ENCODE results near the gene PAQR4.

PAQR4 gene

GRCh38 chr16:3000540-3000939 is 31.4 kb downstream of the PAQR4 start (continued):
- no peak for TF ChIP-seq PATZ1 (CRISPR knock-in tag; IDR thresholded peaks at IDR 0.05; ENCODE audit: borderline replicate concordance)
- no peak for TF ChIP-seq ZNF8 (CRISPR knock-in tag; IDR thresholded peaks at IDR 0.05)
- no peak for TF ChIP-seq PPARA (CRISPR knock-in tag; IDR thresholded peaks at IDR 0.05; ENCODE audit: borderline replicate concordance)
- TF ChIP-seq ZNF565 (CRISPR knock-in tag; conservative IDR thresholded peaks at IDR 0.05; ENCODE audit: low read depth) = no peak

- no peak for TF ChIP-seq ESRRG (CRISPR knock-in tag; IDR thresholded peaks at IDR 0.05)
- no peak for TF ChIP-seq ZC3H10 (CRISPR knock-in tag; IDR thresholded peaks at IDR 0.05)
- TF ChIP-seq PATZ1 (CRISPR knock-in tag; IDR thresholded peaks at IDR 0.05; ENCODE audit: borderline replicate concordance) = no peak
- no peak for TF ChIP-seq ZNF70 (CRISPR knock-in tag; IDR thresholded peaks at IDR 0.05)
- TF ChIP-seq TCF4 (CRISPR knock-in tag; IDR thresholded peaks at IDR 0.05; ENCODE audit: borderline replicate concordance) = no peak
- TF ChIP-seq CREB5 (CRISPR knock-in tag; IDR thresholded peaks at IDR 0.05; ENCODE audit: low read depth) = no peak
- no peak for TF ChIP-seq ARNTL (CRISPR knock-in tag; IDR thresholded peaks at IDR 0.05; ENCODE audit: borderline replicate concordance, low read depth)
- no peak for TF ChIP-seq ZFP3 (CRISPR knock-in tag; IDR thresholded peaks at IDR 0.05)
- TF ChIP-seq CSRNP3 (CRISPR knock-in tag; IDR thresholded peaks at IDR 0.05) = no peak
- no peak for TF ChIP-seq PPARA (CRISPR knock-in tag; IDR thresholded peaks at IDR 0.05; ENCODE audit: borderline replicate concordance)
- TF ChIP-seq TSHZ2 (CRISPR knock-in tag; IDR thresholded peaks at IDR 0.05) = no peak
- TF ChIP-seq ZFP30 (CRISPR knock-in tag; IDR thresholded peaks at IDR 0.05) = no peak
- no peak for TF ChIP-seq TOX (CRISPR knock-in tag; IDR thresholded peaks at IDR 0.05; ENCODE audit: borderline replicate concordance)
- TF ChIP-seq SNAI2 (CRISPR knock-in tag; IDR thresholded peaks at IDR 0.05) = no peak
- TF ChIP-seq POU6F1 (CRISPR knock-in tag; IDR thresholded peaks at IDR 0.05; ENCODE audit: borderline replicate concordance, low read depth) = no peak
- TF ChIP-seq ISL1 (CRISPR knock-in tag; IDR thresholded peaks at IDR 0.05) = no peak
- no peak for TF ChIP-seq GLIS3 (CRISPR knock-in tag; IDR thresholded peaks at IDR 0.05)
- no peak for TF ChIP-seq BACH2 (CRISPR knock-in tag; IDR thresholded peaks at IDR 0.05; ENCODE audit: borderline replicate concordance)
- TF ChIP-seq ZNF565 (CRISPR knock-in tag; conservative IDR thresholded peaks at IDR 0.05; ENCODE audit: low read depth) = no peak
- ATAC-seq = no peak
Measured at GRCh38 chr16:3001316-3001715, 32.2 kb downstream of the PAQR4 start.
